NCI-H460 (cell line): ENCODE data around the gene SLC35G6. TPM values are rescaled to one million over a fixed set of nuclear protein-coding genes. Genes with fewer than 3 reads are reported as not detected.

ENCODE experiments used
- total RNA-seq: library from RNA; depleted of rRNA; stranded (reverse); fragments of >200 nt; shearing (Covaris generic); gene quantifications from 2 replicates; pipeline ENCODE4 v1.2.3, GENCODE V29; 2014; rRNA removed

The SLC35G6 gene
- total RNA-seq, 1 experiment from 2014 or later: not detected

Other genes starting within 250 kb of the SLC35G6 start
- 49.5 and 54.9 TPM in 2 replicates for gene DVL2, start 246.9 kb upstream of the SLC35G6 start, total RNA-seq
- gene PHF23, start 242.0 kb upstream of the SLC35G6 start, total RNA-seq: 32.5 and 38.8 TPM in 2 replicates
- 150 and 175 TPM in 2 replicates for gene GABARAP, start 239.0 kb upstream of the SLC35G6 start, total RNA-seq
- 46.9 and 48.4 TPM in 2 replicates for gene CTDNEP1, start 229.7 kb upstream of the SLC35G6 start, total RNA-seq
- gene ELP5, start 229.2 kb upstream of the SLC35G6 start, total RNA-seq: 60.6 and 61.4 TPM in 2 replicates
- gene CLDN7, start 219.0 kb upstream of the SLC35G6 start, total RNA-seq: 12.6 and 13.2 TPM in 2 replicates
- not detected in 2 replicates for gene SLC2A4, start 199.7 kb upstream of the SLC35G6 start, total RNA-seq
- gene YBX2, start 186.8 kb upstream of the SLC35G6 start, total RNA-seq: 0.06 and 0.15 TPM in 2 replicates
- 659 and 733 TPM in 2 replicates for gene EIF5A, start 173.8 kb upstream of the SLC35G6 start, total RNA-seq
- gene GPS2, start 166.1 kb upstream of the SLC35G6 start, total RNA-seq: 63.3 and 64.2 TPM in 2 replicates
- gene NEURL4, start 152.1 kb upstream of the SLC35G6 start, total RNA-seq: 15.0 and 22.7 TPM in 2 replicates
- 0.02 TPM in 1 of 2 replicates, not detected in the other for gene ACAP1, start 144.9 kb upstream of the SLC35G6 start, total RNA-seq
- 5.0 and 6.0 TPM in 2 replicates for gene KCTD11, start 129.3 kb upstream of the SLC35G6 start, total RNA-seq
- gene TMEM95, start 126.3 kb upstream of the SLC35G6 start, total RNA-seq: not detected in 2 replicates
- gene TNK1, start 100.4 kb upstream of the SLC35G6 start, total RNA-seq: 3.5 and 3.9 TPM in 2 replicates
- gene PLSCR3, start 86.9 kb upstream of the SLC35G6 start, total RNA-seq: 31.3 and 32.4 TPM in 2 replicates
- 107 and 202 TPM in 2 replicates for gene TMEM256, start 77.3 kb upstream of the SLC35G6 start, total RNA-seq
- gene NLGN2, start 73.6 kb upstream of the SLC35G6 start, total RNA-seq: 5.5 and 6.2 TPM in 2 replicates
- gene SPEM1, start 61.1 kb upstream of the SLC35G6 start, total RNA-seq: not detected in 2 replicates
- gene SPEM2, start 55.8 kb upstream of the SLC35G6 start, total RNA-seq: not detected in 2 replicates
- gene SPEM3, start 52.6 kb upstream of the SLC35G6 start, total RNA-seq: not detected in 2 replicates
- gene TMEM102, start 46.0 kb upstream of the SLC35G6 start, total RNA-seq: 6.3 and 7.9 TPM in 2 replicates
- gene FGF11, start 41.9 kb upstream of the SLC35G6 start, total RNA-seq: 1.2 TPM in 2 replicates
- 3.6 and 3.8 TPM in 2 replicates for gene CHRNB1, start 36.4 kb upstream of the SLC35G6 start, total RNA-seq
- gene ZBTB4, start 1.8 kb upstream of the SLC35G6 start, total RNA-seq: 14.7 and 15.3 TPM in 2 replicates
- gene POLR2A, start 2.9 kb downstream of the SLC35G6 start, total RNA-seq: 27.1 and 35.3 TPM in 2 replicates
- gene TNFSF12, start 67.6 kb downstream of the SLC35G6 start, total RNA-seq: 6.9 and 8.1 TPM in 2 replicates
- 0.63 and 1.4 TPM in 2 replicates for gene TNFSF13, start 77.3 kb downstream of the SLC35G6 start, total RNA-seq
- gene SENP3, start 80.5 kb downstream of the SLC35G6 start, total RNA-seq: 92.2 and 102 TPM in 2 replicates
- 24.5 and 29.4 TPM in 2 replicates for gene CD68, start 98.2 kb downstream of the SLC35G6 start, total RNA-seq
- gene MPDU1, start 102.4 kb downstream of the SLC35G6 start, total RNA-seq: 107 and 133 TPM in 2 replicates
- 0.47 TPM in 1 of 2 replicates, not detected in the other for gene SOX15, start 108.6 kb downstream of the SLC35G6 start, total RNA-seq
- 72.6 and 73.3 TPM in 2 replicates for gene FXR2, start 133.5 kb downstream of the SLC35G6 start, total RNA-seq
- 51.5 and 53.9 TPM in 2 replicates for gene SAT2, start 146.4 kb downstream of the SLC35G6 start, total RNA-seq
- 0.10 TPM in 1 of 2 replicates, not detected in the other for gene SHBG, start 148.7 kb downstream of the SLC35G6 start, total RNA-seq
- not detected in 2 replicates for gene ATP1B2, start 169.5 kb downstream of the SLC35G6 start, total RNA-seq
- 44.4 and 46.2 TPM in 2 replicates for gene TP53, start 206.0 kb downstream of the SLC35G6 start, total RNA-seq
- gene WRAP53, start 207.0 kb downstream of the SLC35G6 start, total RNA-seq: 16.1 and 17.1 TPM in 2 replicates
- gene EFNB3, start 223.8 kb downstream of the SLC35G6 start, total RNA-seq: 0.14 and 0.35 TPM in 2 replicates
- gene DNAH2, start 236.3 kb downstream of the SLC35G6 start, total RNA-seq: not detected in 2 replicates